GM08714 (cell line): ENCODE results near the gene NCKAP5.

ENCODE experiments used
- H3K4me3 ChIP-seq: fragments of 200-500 bp; sonication (Bioruptor generic); 2 replicates; pipeline ENCODE4 v1.5.1; 2014; ENCODE audit warnings: mild to moderate bottlenecking, low read length, inconsistent platforms
- ZNF274 ChIP-seq: IDR thresholded peaks from 2 replicates; pipeline ENCODE4 v1.6.1; 2012; ENCODE audit warnings: mild to moderate bottlenecking, low read depth, low read length

Gene NCKAP5

GRCh38 chr2:132891498-132891897, 676.8 kb downstream of the NCKAP5 start:
- H3K4me3 ChIP-seq = no peak overlapping the region
- TF ChIP-seq ZNF274 = no peak

- TF ChIP-seq ZNF274 = no peak
These were observed 681.7 kb downstream of the NCKAP5 start for GRCh38 chr2:132886574-132886973.

GRCh38 chr2:132884705-132885104, 683.6 kb downstream of the NCKAP5 start:
- TF ChIP-seq ZNF274 = no peak
- no peak overlapping the region for H3K4me3 ChIP-seq

More at GRCh38 chr2:132886574-132886973, 681.7 kb downstream of the NCKAP5 start:
- H3K4me3 ChIP-seq = no peak overlapping the region

DNA sequence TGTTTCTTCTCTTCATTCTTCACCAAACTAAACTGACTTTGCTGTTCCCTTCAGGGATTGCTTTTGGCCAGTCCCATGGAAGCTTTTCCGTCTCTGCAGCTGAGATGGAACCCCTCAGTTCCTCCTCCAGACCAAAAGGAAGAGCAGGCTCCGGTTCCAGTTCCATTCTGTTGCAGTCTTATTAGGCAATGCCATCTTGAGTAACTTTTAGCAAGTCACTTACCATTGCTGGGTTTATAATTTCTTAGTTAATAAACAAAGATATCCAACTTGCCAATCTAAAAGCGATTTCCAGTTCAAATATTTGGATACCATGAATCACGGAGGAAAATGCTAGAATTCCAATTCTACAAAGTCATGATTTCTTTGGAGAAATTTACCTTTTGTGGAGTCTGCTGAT, 684.0 kb downstream of the NCKAP5 start:
- no peak overlapping the region for H3K4me3 ChIP-seq
- no peak for TF ChIP-seq ZNF274

DNA sequence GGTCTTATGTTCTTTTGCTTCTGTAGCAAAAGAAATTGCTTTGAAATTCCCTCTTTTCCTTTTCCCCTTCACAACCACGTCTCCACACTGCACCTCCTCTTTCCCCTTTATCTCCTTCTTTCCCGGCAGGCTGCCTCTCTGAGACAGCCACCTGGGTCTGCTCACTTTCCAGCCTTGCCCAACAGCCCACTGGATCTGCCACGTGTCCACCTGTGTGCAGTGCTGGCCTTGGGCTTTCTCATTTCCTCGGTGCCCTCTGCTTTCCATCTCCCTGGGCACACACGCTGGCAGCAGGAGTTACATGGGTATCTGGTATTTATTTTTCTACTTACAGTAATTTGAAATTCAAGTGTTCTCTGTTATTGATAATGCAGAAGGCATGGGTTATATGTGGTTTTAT, 684.8 kb downstream of the NCKAP5 start:
- no peak for TF ChIP-seq ZNF274
- H3K4me3 ChIP-seq = no peak overlapping the region

- H3K4me3 ChIP-seq = no peak overlapping the region
- TF ChIP-seq ZNF274 = no peak
These were observed 686.7 kb downstream of the NCKAP5 start for GRCh38 chr2:132881546-132881945.

DNA sequence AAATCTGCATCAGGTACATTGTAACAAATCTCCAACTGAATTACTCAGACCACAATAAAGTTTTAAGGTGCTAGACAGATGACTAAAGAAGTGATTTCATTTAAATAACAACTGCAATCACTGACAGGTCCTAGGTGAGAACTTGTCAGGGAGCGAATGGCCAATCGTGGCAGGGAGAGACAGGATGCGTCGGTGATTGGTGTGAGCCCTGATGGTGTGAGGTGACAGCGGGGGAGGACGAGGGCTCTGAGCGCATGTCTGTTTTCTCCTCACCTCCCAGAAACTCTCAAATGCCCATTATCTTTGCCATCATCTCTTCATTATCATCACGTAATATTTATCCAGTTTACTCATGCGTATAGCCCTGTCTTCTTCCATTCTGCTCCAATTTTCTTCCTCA, 690.3 kb downstream of the NCKAP5 start:
- no peak for TF ChIP-seq ZNF274
- no peak overlapping the region for H3K4me3 ChIP-seq

- TF ChIP-seq ZNF274 = no peak
- no peak overlapping the region for H3K4me3 ChIP-seq
These were observed 691.4 kb downstream of the NCKAP5 start for GRCh38 chr2:132876745-132877391.

- TF ChIP-seq ZNF274 = no peak
These were observed 693.1 kb downstream of the NCKAP5 start for GRCh38 chr2:132875193-132875592.

DNA sequence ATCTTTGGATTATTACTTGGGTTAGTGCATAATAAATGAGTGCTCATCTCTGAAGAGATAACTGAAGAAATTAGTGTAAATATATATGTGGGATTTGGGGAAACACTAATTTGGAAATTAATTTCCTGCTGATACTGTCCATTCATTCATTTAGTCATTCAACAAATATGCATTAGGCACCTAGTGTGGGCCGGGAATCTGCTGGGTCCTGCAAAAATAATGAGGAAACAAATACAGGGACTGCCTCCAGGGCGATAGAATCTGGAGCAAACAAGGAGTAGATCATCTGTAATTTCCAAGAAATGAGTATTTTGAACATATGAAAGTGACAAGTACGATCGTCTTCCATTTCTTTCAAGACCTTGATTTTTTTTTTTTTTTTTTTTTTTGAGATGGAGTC, 694.5 kb downstream of the NCKAP5 start:
- no peak overlapping the region for H3K4me3 ChIP-seq
- no peak for TF ChIP-seq ZNF274

More at GRCh38 chr2:132875193-132875592, 693.1 kb downstream of the NCKAP5 start:
- no peak overlapping the region for H3K4me3 ChIP-seq

- H3K4me3 ChIP-seq = no peak overlapping the region
- TF ChIP-seq ZNF274 = no peak
These were observed 696.4 kb downstream of the NCKAP5 start for GRCh38 chr2:132871831-132872230.

- no peak for TF ChIP-seq ZNF274
- H3K4me3 ChIP-seq = no peak overlapping the region
These were observed 704.3 kb downstream of the NCKAP5 start for GRCh38 chr2:132863961-132864360.

GRCh38 chr2:132860220-132860619, 708.0 kb downstream of the NCKAP5 start:
- no peak overlapping the region for H3K4me3 ChIP-seq
- no peak for TF ChIP-seq ZNF274

DNA sequence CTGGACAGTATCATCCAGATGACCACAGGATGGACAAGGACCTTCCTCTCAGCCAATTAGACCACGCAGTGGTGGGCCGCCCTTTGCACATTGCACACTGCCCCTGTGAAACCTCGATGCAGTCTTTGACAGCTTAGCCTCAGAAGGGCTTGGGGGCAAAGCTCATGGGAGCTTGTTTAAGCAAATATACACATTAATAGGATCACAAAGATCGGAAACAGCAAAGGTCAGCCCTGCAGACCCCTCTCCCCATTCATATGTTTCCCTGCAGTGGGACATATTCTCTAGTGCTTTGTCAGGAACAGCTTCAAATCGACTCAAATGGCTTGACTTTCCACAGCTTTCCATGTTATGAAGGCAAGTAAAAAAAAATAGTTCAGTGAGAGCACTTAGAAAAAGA, 708.7 kb downstream of the NCKAP5 start:
- TF ChIP-seq ZNF274 = no peak
- no peak overlapping the region for H3K4me3 ChIP-seq

DNA sequence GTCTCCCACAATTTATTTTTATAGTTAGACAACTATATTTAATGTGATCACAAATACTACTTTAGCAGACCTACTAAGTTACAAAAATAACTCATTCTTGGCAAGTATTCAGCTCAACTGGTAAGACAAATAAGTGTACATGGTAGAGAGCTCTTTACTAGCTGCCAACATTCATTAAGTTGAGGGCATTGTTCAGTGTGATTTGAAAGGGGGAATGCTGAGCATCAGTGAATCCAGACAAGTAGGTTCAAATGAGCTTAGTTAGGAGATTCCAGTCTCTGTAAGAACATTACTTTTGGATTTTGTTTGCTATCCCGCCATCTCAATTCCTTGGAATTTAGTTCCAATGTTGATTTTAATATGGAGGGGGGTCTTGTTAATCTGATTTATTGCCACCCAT, 710.9 kb downstream of the NCKAP5 start:
- H3K4me3 ChIP-seq = no peak overlapping the region
- TF ChIP-seq ZNF274 = no peak

GRCh38 chr2:132850688-132851087, 717.6 kb downstream of the NCKAP5 start:
- no peak overlapping the region for H3K4me3 ChIP-seq
- TF ChIP-seq ZNF274 = no peak

DNA sequence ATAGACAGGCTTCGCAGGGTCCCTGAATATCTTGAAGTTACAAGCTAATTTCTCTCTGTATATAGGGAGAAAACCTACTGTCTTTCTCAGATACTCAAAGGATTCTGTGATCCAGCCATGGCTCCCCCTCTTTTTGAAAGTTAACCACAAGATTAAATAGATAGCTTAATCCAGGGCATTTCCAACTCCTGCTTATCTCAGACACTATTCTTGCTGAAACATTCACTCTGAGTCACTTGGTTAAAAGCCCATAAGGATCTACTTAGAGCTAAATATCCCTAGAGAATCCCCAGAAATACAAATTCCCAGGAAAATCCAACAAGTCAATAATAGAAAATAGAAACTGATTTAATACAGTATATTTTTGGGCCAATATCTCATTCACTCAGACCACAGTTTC, 719.1 kb downstream of the NCKAP5 start:
- no peak for TF ChIP-seq ZNF274
- no peak overlapping the region for H3K4me3 ChIP-seq
